Neural cell (in vitro differentiated cells): ENCODE results near the gene KRTAP15-1. TPM values are rescaled to one million over a fixed set of nuclear protein-coding genes. Genes with fewer than 3 reads are reported as not detected.

Source experiments
- H2AFZ ChIP-seq: fragments of 200-600, 300-800 bp; sonication (generic), shearing (Covaris generic); 2 replicates; pipeline ENCODE4 v1.6.0; 2014; ENCODE audit warnings: low read depth, mild to moderate bottlenecking, antibody characterized with exemption, low read length, moderate library complexity
- H3F3A ChIP-seq: fragments of 200-600 bp; shearing (Covaris generic); 2 replicates; pipeline ENCODE4 v1.6.1; 2016; ENCODE audit warnings: mild to moderate bottlenecking, moderate library complexity, mixed read lengths, antibody characterized with exemption, low read length; ENCODE audit not compliant: insufficient read depth, poor library complexity, severe bottlenecking
- H3K27ac ChIP-seq: fragments of 200-600, 300-800 bp; sonication (generic), shearing (Covaris generic); 2 replicates; pipeline ENCODE4 v1.5.1; 2014; ENCODE audit warnings: mild to moderate bottlenecking, low read length, moderate library complexity
- H3K27me3 ChIP-seq: fragments of 300-800, 200-600 bp; sonication (generic), shearing (Covaris generic); 2 replicates; pipeline ENCODE4 v1.6.0; 2014; ENCODE audit warnings: mild to moderate bottlenecking, low read depth, low read length, moderate library complexity; ENCODE audit not compliant: insufficient read depth
- H3K36me3 ChIP-seq: fragments of 300-800, 200-600 bp; sonication (generic), shearing (Covaris generic); 2 replicates; pipeline ENCODE4 v1.5.1; 2014; ENCODE audit warnings: mild to moderate bottlenecking, antibody characterized with exemption, low read length, moderate library complexity; ENCODE audit not compliant: insufficient read depth
- H3K4me2 ChIP-seq: fragments of 300-800, 200-600 bp; sonication (generic), shearing (Covaris generic); 2 replicates; pipeline ENCODE4 v1.6.0; 2014; ENCODE audit warnings: mild to moderate bottlenecking, low read length
- H3K4me3 ChIP-seq: fragments of 300-800, 200-600 bp; sonication (generic), shearing (Covaris generic); 2 replicates; pipeline ENCODE4 v1.5.1; 2014; ENCODE audit warnings: mild to moderate bottlenecking, low read length, moderate library complexity
- H3K79me2 ChIP-seq: fragments of 200-600 bp; shearing (Covaris generic); replicated peaks from 2 replicates; pipeline ENCODE4 v1.6.0; 2014; ENCODE audit warnings: mild to moderate bottlenecking, low read length, moderate library complexity; ENCODE audit not compliant: insufficient read depth
- H3K9ac ChIP-seq: fragments of 300-800, 200-600 bp; sonication (generic), shearing (Covaris generic); 2 replicates; pipeline ENCODE4 v1.6.1; 2016; ENCODE audit warnings: mild to moderate bottlenecking, low read length, mixed read lengths
- H3K9me2 ChIP-seq: fragments of 200-600 bp; shearing (Covaris generic); 2 replicates; pipeline ENCODE4 v1.6.1; 2016; ENCODE audit warnings: mild to moderate bottlenecking, low read length, mixed read lengths; ENCODE audit not compliant: insufficient read depth
- H3K9me3 ChIP-seq: fragments of 200-600, 300-800 bp; sonication (generic), shearing (Covaris generic); 2 replicates; pipeline ENCODE4 v1.6.1; 2016; ENCODE audit warnings: mild to moderate bottlenecking, mixed run types, low read length, moderate library complexity, mixed read lengths
- H4K20me1 ChIP-seq: fragments of 200-600 bp; shearing (Covaris generic); 2 replicates; pipeline ENCODE4 v1.6.1; 2016; ENCODE audit warnings: mild to moderate bottlenecking, mixed run types; ENCODE audit not compliant: insufficient read depth
- CTCF ChIP-seq: fragments of 450-650 bp; IDR thresholded peaks from 2 replicates; pipeline ENCODE4 v1.5.1; 2014; ENCODE audit warnings: antibody characterized with exemption, mild to moderate bottlenecking, moderate library complexity; ENCODE audit not compliant: poor library complexity, severe bottlenecking
- EP300 ChIP-seq: fragments of 450-650 bp; conservative IDR thresholded peaks from 2 replicates; pipeline ENCODE4 v1.6.1; 2014; ENCODE audit warnings: antibody characterized with exemption, mild to moderate bottlenecking, moderate library complexity; ENCODE audit not compliant: poor library complexity, severe bottlenecking
- EZH2 ChIP-seq: fragments of 200-600, 300-800 bp; shearing (Covaris generic), sonication (generic); IDR thresholded peaks from 2 replicates; pipeline ENCODE4 v1.6.1; 2014; ENCODE audit warnings: antibody characterized with exemption, low read length, borderline replicate concordance, mild to moderate bottlenecking; ENCODE audit not compliant: insufficient read depth, poor library complexity, severe bottlenecking
- MXI1 ChIP-seq: fragments of 450-650 bp; conservative IDR thresholded peaks from 2 replicates; pipeline ENCODE4 v1.6.1; 2014; ENCODE audit warnings: antibody characterized with exemption, mild to moderate bottlenecking; ENCODE audit not compliant: poor library complexity, severe bottlenecking
- POLR2AphosphoS5 ChIP-seq: IDR thresholded peaks from 2 replicates; pipeline ENCODE4 v1.6.1; 2012
- RAD21 ChIP-seq: fragments of 450-650 bp; conservative IDR thresholded peaks from 2 replicates; pipeline ENCODE4 v1.6.1; 2014; ENCODE audit warnings: antibody characterized with exemption, mild to moderate bottlenecking, moderate library complexity
- SMC3 ChIP-seq: fragments of 450-650 bp; conservative IDR thresholded peaks from 2 replicates; pipeline ENCODE4 v1.6.1; 2014; ENCODE audit warnings: antibody characterized with exemption, mild to moderate bottlenecking, moderate library complexity; ENCODE audit not compliant: poor library complexity
- TAF1 ChIP-seq: IDR thresholded peaks from 2 replicates; pipeline ENCODE4 v1.6.1; 2012; ENCODE audit warnings: low read depth
- polyA plus RNA-seq: library from polyadenylated mRNA; depleted of rRNA; stranded (reverse); fragments of >200 nt; gene quantifications from 2 replicates; pipeline ENCODE4 v1.2.3, GENCODE V29; 2014
- TF ChIP-seq, protein P1 (sequence below): IDR thresholded peaks from 2 replicates; pipeline ENCODE4 v1.6.1; 2012; ENCODE audit warnings: borderline replicate concordance

Gene KRTAP15-1
- polyA plus RNA-seq, 1 donor from 2014 or later, result not detected

DNA sequence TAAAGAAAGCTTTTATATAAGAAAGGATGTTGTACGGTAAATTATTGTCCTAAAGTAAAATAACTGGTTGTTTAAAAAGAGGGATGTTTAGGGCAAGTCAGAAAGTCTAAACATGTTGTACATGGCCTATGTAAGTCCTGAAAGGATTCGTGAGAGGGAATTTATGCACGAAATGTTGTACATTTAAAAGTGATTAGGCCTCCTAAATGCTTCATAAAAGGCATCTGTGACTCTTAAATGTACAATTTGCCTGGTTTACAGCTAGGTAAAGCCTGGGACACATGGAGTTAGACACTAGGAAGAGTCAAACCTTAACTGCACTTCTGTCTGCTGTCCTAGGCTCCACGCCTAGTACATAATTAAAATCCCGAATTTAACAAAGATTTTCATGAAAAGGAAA lies 24.1 kb upstream of the KRTAP15-1 start:
- H4K20me1 ChIP-seq, result no peaks in the 10 kb centered on the region
- no peaks in the 10 kb centered on the region for H3K9me3 ChIP-seq
- no peaks in the 10 kb centered on the region for H3K79me2 ChIP-seq
- H3K27ac ChIP-seq, result no peak overlapping the region
- H2AFZ ChIP-seq, result no peak overlapping the region
- H3K27me3 ChIP-seq, result no peaks in the 10 kb centered on the region
- no peaks in the 10 kb centered on the region for H3K9me2 ChIP-seq
- H3K36me3 ChIP-seq, result no peaks in the 10 kb centered on the region
- no peak overlapping the region for H3K4me3 ChIP-seq
- H3K4me2 ChIP-seq, result no peak overlapping the region
- H3K9ac ChIP-seq, result no peak overlapping the region
- TF ChIP-seq SMC3, result no peak
- no peak for TF ChIP-seq EP300
- TF ChIP-seq CTCF, result no peak
- TF ChIP-seq, protein P1, sequence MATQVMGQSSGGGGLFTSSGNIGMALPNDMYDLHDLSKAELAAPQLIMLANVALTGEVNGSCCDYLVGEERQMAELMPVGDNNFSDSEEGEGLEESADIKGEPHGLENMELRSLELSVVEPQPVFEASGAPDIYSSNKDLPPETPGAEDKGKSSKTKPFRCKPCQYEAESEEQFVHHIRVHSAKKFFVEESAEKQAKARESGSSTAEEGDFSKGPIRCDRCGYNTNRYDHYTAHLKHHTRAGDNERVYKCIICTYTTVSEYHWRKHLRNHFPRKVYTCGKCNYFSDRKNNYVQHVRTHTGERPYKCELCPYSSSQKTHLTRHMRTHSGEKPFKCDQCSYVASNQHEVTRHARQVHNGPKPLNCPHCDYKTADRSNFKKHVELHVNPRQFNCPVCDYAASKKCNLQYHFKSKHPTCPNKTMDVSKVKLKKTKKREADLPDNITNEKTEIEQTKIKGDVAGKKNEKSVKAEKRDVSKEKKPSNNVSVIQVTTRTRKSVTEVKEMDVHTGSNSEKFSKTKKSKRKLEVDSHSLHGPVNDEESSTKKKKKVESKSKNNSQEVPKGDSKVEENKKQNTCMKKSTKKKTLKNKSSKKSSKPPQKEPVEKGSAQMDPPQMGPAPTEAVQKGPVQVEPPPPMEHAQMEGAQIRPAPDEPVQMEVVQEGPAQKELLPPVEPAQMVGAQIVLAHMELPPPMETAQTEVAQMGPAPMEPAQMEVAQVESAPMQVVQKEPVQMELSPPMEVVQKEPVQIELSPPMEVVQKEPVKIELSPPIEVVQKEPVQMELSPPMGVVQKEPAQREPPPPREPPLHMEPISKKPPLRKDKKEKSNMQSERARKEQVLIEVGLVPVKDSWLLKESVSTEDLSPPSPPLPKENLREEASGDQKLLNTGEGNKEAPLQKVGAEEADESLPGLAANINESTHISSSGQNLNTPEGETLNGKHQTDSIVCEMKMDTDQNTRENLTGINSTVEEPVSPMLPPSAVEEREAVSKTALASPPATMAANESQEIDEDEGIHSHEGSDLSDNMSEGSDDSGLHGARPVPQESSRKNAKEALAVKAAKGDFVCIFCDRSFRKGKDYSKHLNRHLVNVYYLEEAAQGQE, result no peak
- TF ChIP-seq RAD21, result no peak
- TF ChIP-seq TAF1, result no peak
- TF ChIP-seq POLR2AphosphoS5, result no peak
- TF ChIP-seq EZH2, result no peak
- no peaks in the 10 kb centered on the region for H3F3A ChIP-seq

- Histone ChIP-seq H3K36me3 (no peaks in the 10 kb centered on the region), H3K9ac (no peak within 1 kb of the TSS), H3K4me2 (no peak within 1 kb of the TSS), H3F3A (no peaks in the 10 kb centered on the region), H3K27ac (no peak within 1 kb of the TSS), H3K27me3 (no peaks in the 10 kb centered on the region), H3K79me2 (no peaks in the 10 kb centered on the region), H2AFZ (no peak within 1 kb of the TSS), H4K20me1 (no peaks in the 10 kb centered on the region), H3K9me3 (no peaks in the 10 kb centered on the region), H3K4me3 (no peak within 1 kb of the TSS), H3K9me2 (no peaks in the 10 kb centered on the region)
- TF ChIP-seq SMC3 (no peak), TAF1 (no peak), EZH2 (no peak), MXI1 (no peak), CTCF (no peak), RAD21 (no peak), POLR2AphosphoS5 (no peak), EP300 (no peak)
- TF ChIP-seq, protein P1, result no peak
These were observed 14.2 kb upstream of the KRTAP15-1 start, which contains the start of gene KRTAP13-3 for GRCh38 chr21:30425826-30426225. KRTAP13-3 (minus strand) TSS chr21:30425926; CDS start chr21:30425912, 14 bp downstream.
